GM12878 (cell line): Measurements from ENCODE around the gene MEF2D. TPM values are rescaled to one million over a fixed set of nuclear protein-coding genes. Genes with fewer than 3 reads are reported as not detected.

Source experiments
- ATAC-seq: fragments of 200-7000 bp; cut with Tn5 transposase; 3 replicates; pipeline ENCODE4 v1.9.1; 2020; ENCODE audit warnings: mild to moderate bottlenecking, moderate library complexity
- BruUV-seq: library from RNA; stranded (reverse); fragments of 400-500 nt; replicated peaks from 2 replicates; lab custom pipeline; 2021; lab: Mats Ljungman, UMichigan
- CTCF ChIA-PET: fragments of 300-600 bp; sonication (Branson Sonifier 250); formaldehyde crosslinking; extraction: SDS; loops from one replicate; lab custom pipeline; 2021; ENCODE audit warnings: inconsistent platforms; lab: Yijun Ruan, JAX
- POLR2A ChIA-PET: fragments of 350-600 bp; formaldehyde crosslinking; extraction: SDS; loops from one replicate; lab custom pipeline; 2021; ENCODE audit warnings: inconsistent platforms; lab: Charles Lee
- RAD21 ChIA-PET: fragments of 300-600 bp; sonication (Branson Sonifier 250); formaldehyde crosslinking; loops from one replicate; lab custom pipeline; 2023; ENCODE audit warnings: antibody characterized with exemption; ENCODE audit not compliant: unreplicated experiment; lab: Charles Lee
- SMC1A ChIA-PET: fragments of 300-600 bp; sonication (Branson Sonifier 250); formaldehyde crosslinking; loops from one replicate; lab custom pipeline; 2023; ENCODE audit not compliant: unreplicated experiment, uncharacterized antibody; lab: Charles Lee
- DNase-seq: peaks from one replicate; pipeline ENCODE4 v3.0.0-alpha.2; 2011; ENCODE audit warnings: low read depth, low spot score
- FAIRE-seq: peaks from 3 replicates; lab custom pipeline; 2011; peaks lifted over from hg19 to GRCh38; lab: Jason Lieb, UNC
- H2AFZ ChIP-seq: 2 replicates; pipeline ENCODE4 v1.6.0; 2011; ENCODE audit warnings: low read depth, low read length, control low read depth; ENCODE audit not compliant: control insufficient read depth
- H3K27ac ChIP-seq: 2 replicates; pipeline ENCODE4 v1.5.1; 2011; ENCODE audit warnings: control low read depth; ENCODE audit not compliant: control insufficient read depth, insufficient read depth
- H3K27me3 ChIP-seq, 2 experiments: replicated peaks in 1 of 2; 2 replicates each; pipeline versions ENCODE4 v1.6.0 to v1.6.1; 2011; ENCODE audit warnings: low read length in 1 of 2; ENCODE audit not compliant: control insufficient read depth in 2 of 2, insufficient read depth in 2 of 2
- H3K36me3 ChIP-seq, 2 experiments: 2 replicates each; pipeline ENCODE4 v1.5.1; 2011; ENCODE audit warnings: low read length in 1 of 2; ENCODE audit not compliant: control insufficient read depth in 2 of 2, insufficient read depth in 2 of 2
- H3K4me1 ChIP-seq: 2 replicates; pipeline ENCODE4 v1.6.1; 2011; ENCODE audit warnings: mild to moderate bottlenecking, low read length, moderate library complexity, mixed read lengths; ENCODE audit not compliant: control insufficient read depth, insufficient read depth
- H3K4me2 ChIP-seq: 2 replicates; pipeline ENCODE4 v1.6.0; 2011; ENCODE audit warnings: control low read depth; ENCODE audit not compliant: control insufficient read depth, insufficient read depth
- H3K4me3 ChIP-seq: fragments of 200-600 bp; sonication (generic); 2 replicates; pipeline ENCODE4 v1.5.1; 2016
- H3K79me2 ChIP-seq: 2 replicates; pipeline ENCODE4 v1.6.0; 2011; ENCODE audit warnings: low read length; ENCODE audit not compliant: control insufficient read depth, insufficient read depth
- H3K9ac ChIP-seq: 2 replicates; pipeline ENCODE4 v1.8.0; 2011; ENCODE audit warnings: low read length, control low read depth, mixed read lengths; ENCODE audit not compliant: control insufficient read depth, insufficient read depth
- H3K9me3 ChIP-seq: replicated peaks from 3 replicates; pipeline ENCODE4 v1.5.1; 2011; ENCODE audit warnings: mild to moderate bottlenecking, low read length; ENCODE audit not compliant: control insufficient read depth, insufficient read depth
- H4K20me1 ChIP-seq: 2 replicates; pipeline ENCODE4 v1.6.0; 2011; ENCODE audit not compliant: control insufficient read depth, insufficient read depth
- EED ChIP-seq: sonication (generic); IDR thresholded peaks from 2 replicates; pipeline ENCODE4 v1.6.1; 2016; ENCODE audit warnings: antibody characterized with exemption, low read depth
- FOXM1 ChIP-seq: IDR thresholded peaks from 2 replicates; pipeline ENCODE4 v1.6.1; 2012; ENCODE audit warnings: low read depth, mild to moderate bottlenecking, inconsistent platforms, low read length, moderate library complexity
- NFYA ChIP-seq: IDR thresholded peaks from 2 replicates; pipeline ENCODE4 v1.6.1; 2011; ENCODE audit warnings: low read depth, mild to moderate bottlenecking, low read length, improper control_type of control experiment, borderline replicate concordance
- NR2F1 ChIP-seq: fragments of 450-650 bp; conservative IDR thresholded peaks from 2 replicates; pipeline ENCODE4 v1.6.1; 2017; ENCODE audit warnings: mild to moderate bottlenecking
- RFX5 ChIP-seq: IDR thresholded peaks from 2 replicates; pipeline ENCODE4 v1.6.1; 2011; ENCODE audit warnings: low read depth, low read length, improper control_type of control experiment
- SIX5 ChIP-seq: IDR thresholded peaks from 2 replicates; pipeline ENCODE4 v1.6.1; 2011; ENCODE audit warnings: mild to moderate bottlenecking, low read depth, low read length, moderate library complexity; ENCODE audit not compliant: severe bottlenecking
- ZZZ3 ChIP-seq: IDR thresholded peaks from 2 replicates; pipeline ENCODE4 v1.6.1; 2011; ENCODE audit warnings: low read depth; ENCODE audit not compliant: control insufficient read depth, insufficient read length
- WGBS: methylation state at CpG from one replicate; pipeline ENCODE4 v1.1.6; 2016; ENCODE audit warnings: low lambda C conversion rate; ENCODE audit not compliant: insufficient replicate concordance, insufficient coverage; ENCODE audit errors: missing lambda C conversion rate; 5-methylcytosine and 5-hydroxymethylcytosine counted together
- in situ Hi-C: fragments of 300-500 bp; cut with MboI; formaldehyde crosslinking; loops from 9 replicates; pipeline ENCODE4 v1.14.3; 2018; ENCODE audit warnings: mixed read lengths
- intact Hi-C: fragments of 100-400 bp; cut with micrococcal nuclease; formaldehyde crosslinking; loops from one replicate; pipeline ENCODE4 v1.14.2; 2022; ENCODE audit not compliant: unreplicated experiment
- polyA plus RNA-seq, 11 experiments: library from polyadenylated mRNA; depleted of rRNA in 4 of 11; unstranded in 6 of 11; stranded (reverse) in 5 of 11; fragments of >200 nt; fragmentation: Nextera tagmentation in 4 of 11; fragmentation: Illumina TruSeq in 1 of 11; extraction: Ambion mirVana in 4 of 11; extraction: Trizol in 1 of 11; gene quantifications; 1 replicate in 1 of 11; 2 replicates in 10 of 11; pipeline versions ENCODE4 v1.2.1 to v1.2.3, GENCODE V29; 2011 to 2016; ENCODE audit warnings: inconsistent platforms in 2 of 11, missing spikeins in 2 of 11, low read depth in 1 of 11
- total RNA-seq, 4 experiments: library from RNA; depleted of rRNA in 3 of 4; stranded (reverse); fragments of >200 nt in 3 of 4; fragmentation: Illumina TruSeq in 1 of 4; extraction: Trizol in 1 of 4; gene quantifications; 2 replicates each; pipeline versions ENCODE4 v1.2.1 to v1.2.3, GENCODE V29; 2013 to 2021
- TF ChIP-seq, protein P1 (sequence below): fragments of 450-650 bp; IDR thresholded peaks from 2 replicates; pipeline ENCODE4 v1.6.1; 2017; ENCODE audit warnings: mild to moderate bottlenecking, low read depth, inconsistent platforms; ENCODE audit not compliant: poor library complexity, severe bottlenecking
- TF ChIP-seq, protein P2 (sequence below): IDR thresholded peaks from 2 replicates; pipeline ENCODE4 v1.6.1; 2012; ENCODE audit warnings: low read depth, low read length, improper control_type of control experiment
- TF ChIP-seq, protein P3 (sequence below): fragments of 450-650 bp; IDR thresholded peaks from 2 replicates; pipeline ENCODE4 v1.6.1; 2016; ENCODE audit warnings: mild to moderate bottlenecking
- TF ChIP-seq, protein P4 (sequence below): fragments of 450-650 bp; IDR thresholded peaks from 2 replicates; pipeline ENCODE4 v1.6.1; 2018; ENCODE audit warnings: borderline replicate concordance, mild to moderate bottlenecking; ENCODE audit not compliant: partially characterized antibody

The MEF2D gene
- total and polyA plus RNA-seq, 10 of the 15 experiments (the other 5 are each of a cell fraction or from before 2014, with no cell fraction given): 0.61 to 53.0 (median 15.2) TPM

DNA sequence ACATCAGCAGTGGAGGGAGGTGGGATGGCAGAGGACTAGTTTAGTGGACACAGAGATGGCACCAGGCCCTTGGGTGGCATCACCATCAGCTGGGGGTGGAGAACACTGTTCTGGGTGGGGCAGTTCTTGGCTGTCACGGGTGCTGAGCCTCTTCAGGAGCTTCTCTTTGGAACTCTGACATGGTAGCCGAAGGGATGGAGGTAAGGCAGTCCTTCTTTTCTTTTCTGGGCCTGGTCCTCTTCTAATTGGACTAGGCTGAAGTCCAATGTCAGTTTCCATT lies 8.3 kb upstream of the MEF2D start (continued):
- TF ChIP-seq, protein P1, sequence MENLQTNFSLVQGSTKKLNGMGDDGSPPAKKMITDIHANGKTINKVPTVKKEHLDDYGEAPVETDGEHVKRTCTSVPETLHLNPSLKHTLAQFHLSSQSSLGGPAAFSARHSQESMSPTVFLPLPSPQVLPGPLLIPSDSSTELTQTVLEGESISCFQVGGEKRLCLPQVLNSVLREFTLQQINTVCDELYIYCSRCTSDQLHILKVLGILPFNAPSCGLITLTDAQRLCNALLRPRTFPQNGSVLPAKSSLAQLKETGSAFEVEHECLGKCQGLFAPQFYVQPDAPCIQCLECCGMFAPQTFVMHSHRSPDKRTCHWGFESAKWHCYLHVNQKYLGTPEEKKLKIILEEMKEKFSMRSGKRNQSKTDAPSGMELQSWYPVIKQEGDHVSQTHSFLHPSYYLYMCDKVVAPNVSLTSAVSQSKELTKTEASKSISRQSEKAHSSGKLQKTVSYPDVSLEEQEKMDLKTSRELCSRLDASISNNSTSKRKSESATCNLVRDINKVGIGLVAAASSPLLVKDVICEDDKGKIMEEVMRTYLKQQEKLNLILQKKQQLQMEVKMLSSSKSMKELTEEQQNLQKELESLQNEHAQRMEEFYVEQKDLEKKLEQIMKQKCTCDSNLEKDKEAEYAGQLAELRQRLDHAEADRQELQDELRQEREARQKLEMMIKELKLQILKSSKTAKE: no peak

DNA sequence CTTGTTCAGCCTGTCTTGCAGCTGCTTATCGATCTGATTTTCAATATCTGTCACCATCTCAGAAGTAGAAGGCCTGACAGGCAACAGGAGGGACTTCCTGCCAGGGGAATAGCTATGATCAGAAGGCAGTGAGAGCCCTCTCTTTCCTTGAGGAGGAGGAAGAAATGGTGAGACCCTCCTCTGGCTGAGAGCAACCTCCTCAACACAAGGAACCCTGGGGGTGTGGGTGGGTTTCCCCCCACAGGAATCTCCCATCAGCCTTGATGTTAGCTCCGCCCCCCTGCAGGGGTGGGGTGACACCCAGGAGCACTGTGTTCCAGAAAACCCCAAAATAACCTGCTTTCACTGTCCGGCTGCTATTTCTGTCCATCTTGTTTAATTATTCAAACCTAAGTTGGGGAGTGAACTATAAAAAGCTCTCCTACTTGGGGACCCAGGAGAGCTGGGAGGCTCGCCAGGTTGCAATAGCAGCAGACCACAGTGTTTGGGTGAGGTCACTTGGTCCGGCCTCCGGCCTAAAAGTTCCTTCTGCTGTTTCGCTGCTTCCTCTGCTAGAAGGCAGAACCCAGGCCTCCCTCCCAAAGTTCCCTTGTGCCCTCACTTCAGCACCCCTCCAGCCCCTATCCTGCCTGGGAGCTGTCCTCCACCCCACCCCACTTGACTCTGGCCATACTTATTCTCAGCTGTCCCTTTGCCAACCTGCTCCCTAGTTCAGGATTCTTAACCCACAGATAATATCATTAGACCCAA lies 7.8 kb upstream of the MEF2D start:
- H2AFZ ChIP-seq: peak overlapping the region; percentile 75
- H3K9me3 ChIP-seq: no peaks in the 10 kb centered on the region
- POLR2A ChIA-PET: interaction anchor here (0.5 to 17.1 kb wide), 14 partner anchors 9 to 483 kb away, joined by 3 to 630 read pairs (median 5); partner anchors contain the start of genes MEF2D and SLC25A44
- H3K9ac ChIP-seq: peak overlapping the region; percentile 70
- H3K79me2 ChIP-seq: peaks cover 3% of the 10 kb centered on the region
- no peaks in the 10 kb centered on the region for H3K36me3 ChIP-seq
- 2% methylated on average over 7 of the region's 7 CpGs for WGBS
- peaks cover 37% of the 10 kb centered on the region for H3K4me1 ChIP-seq
- no peaks in the 10 kb centered on the region for H3K27me3 ChIP-seq
- RAD21 ChIA-PET: interaction anchor here (0.5 to 4.7 kb wide), 14 partner anchors 8 to 244 kb away, joined by 3 to 80 read pairs (median 4); partner anchors contain the start of gene NAXE
- peak overlapping the region; percentile 82 for H3K4me2 ChIP-seq
- peak overlapping the region; percentile 84 for H3K4me3 ChIP-seq
- SMC1A ChIA-PET: interaction anchor here (0.8 to 16.4 kb wide), 15 partner anchors 9 to 122 kb away, joined by 3 to 460 read pairs (median 4); partner anchors contain the start of genes IQGAP3 and NAXE
- H3K27ac ChIP-seq: peak overlapping the region; percentile 80
- FAIRE-seq (no peak), ATAC-seq (peak; percentile 53), DNase-seq (no peak)
- BruUV-seq: no TSS peak
- in situ Hi-C loops: no loop called here
- CTCF ChIA-PET: interaction anchor here (0.6 to 3.3 kb wide), 21 partner anchors 9 to 220 kb away, joined by 3 to 36 read pairs (median 5); partner anchors contain the start of genes ISG20L2, METTL25B and NAXE
- H4K20me1 ChIP-seq: no peaks in the 10 kb centered on the region
- intact Hi-C loops: loop anchor here (5.0 to 10.0 kb wide), 2 partner anchors 94 to 236 kb away; partner anchors contain the start of genes GPATCH4 and MRPL24
- TF ChIP-seq SIX5 (no peak), RFX5 (no peak), EED (peak; percentile 12; the same call in 1 of the 2 replicates), NFYA (no peak), ZZZ3 (no peak), NR2F1 (0 out of 2 replicates have a peak, but pooled peaks have one; percentile 34), FOXM1 (no peak)
- TF ChIP-seq, protein P2, sequence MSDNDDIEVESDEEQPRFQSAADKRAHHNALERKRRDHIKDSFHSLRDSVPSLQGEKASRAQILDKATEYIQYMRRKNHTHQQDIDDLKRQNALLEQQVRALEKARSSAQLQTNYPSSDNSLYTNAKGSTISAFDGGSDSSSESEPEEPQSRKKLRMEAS: no peak
- TF ChIP-seq, protein P3, sequence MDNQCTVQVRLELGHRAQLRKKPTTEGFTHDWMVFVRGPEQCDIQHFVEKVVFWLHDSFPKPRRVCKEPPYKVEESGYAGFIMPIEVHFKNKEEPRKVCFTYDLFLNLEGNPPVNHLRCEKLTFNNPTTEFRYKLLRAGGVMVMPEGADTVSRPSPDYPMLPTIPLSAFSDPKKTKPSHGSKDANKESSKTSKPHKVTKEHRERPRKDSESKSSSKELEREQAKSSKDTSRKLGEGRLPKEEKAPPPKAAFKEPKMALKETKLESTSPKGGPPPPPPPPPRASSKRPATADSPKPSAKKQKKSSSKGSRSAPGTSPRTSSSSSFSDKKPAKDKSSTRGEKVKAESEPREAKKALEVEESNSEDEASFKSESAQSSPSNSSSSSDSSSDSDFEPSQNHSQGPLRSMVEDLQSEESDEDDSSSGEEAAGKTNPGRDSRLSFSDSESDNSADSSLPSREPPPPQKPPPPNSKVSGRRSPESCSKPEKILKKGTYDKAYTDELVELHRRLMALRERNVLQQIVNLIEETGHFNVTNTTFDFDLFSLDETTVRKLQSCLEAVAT: 0 out of 2 replicates have a peak, but pooled peaks have one; percentile 36
- TF ChIP-seq, protein P4, sequence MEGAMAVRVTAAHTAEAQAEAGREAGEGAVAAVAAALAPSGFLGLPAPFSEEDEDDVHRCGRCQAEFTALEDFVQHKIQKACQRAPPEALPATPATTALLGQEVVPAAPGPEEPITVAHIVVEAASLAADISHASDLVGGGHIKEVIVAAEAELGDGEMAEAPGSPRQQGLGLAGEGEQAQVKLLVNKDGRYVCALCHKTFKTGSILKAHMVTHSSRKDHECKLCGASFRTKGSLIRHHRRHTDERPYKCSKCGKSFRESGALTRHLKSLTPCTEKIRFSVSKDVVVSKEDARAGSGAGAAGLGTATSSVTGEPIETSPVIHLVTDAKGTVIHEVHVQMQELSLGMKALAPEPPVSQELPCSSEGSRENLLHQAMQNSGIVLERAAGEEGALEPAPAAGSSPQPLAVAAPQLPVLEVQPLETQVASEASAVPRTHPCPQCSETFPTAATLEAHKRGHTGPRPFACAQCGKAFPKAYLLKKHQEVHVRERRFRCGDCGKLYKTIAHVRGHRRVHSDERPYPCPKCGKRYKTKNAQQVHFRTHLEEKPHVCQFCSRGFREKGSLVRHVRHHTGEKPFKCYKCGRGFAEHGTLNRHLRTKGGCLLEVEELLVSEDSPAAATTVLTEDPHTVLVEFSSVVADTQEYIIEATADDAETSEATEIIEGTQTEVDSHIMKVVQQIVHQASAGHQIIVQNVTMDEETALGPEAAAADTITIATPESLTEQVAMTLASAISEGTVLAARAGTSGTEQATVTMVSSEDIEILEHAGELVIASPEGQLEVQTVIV: no peak
